ENCODE results near the gene RFTN1. TPM values are rescaled to one million over a fixed set of nuclear protein-coding genes. Genes with fewer than 3 reads are reported as not detected.

Gene RFTN1
- polyA plus RNA-seq, 3 donors = 17.4 to 28.0 (median 27.2) TPM

DNA sequence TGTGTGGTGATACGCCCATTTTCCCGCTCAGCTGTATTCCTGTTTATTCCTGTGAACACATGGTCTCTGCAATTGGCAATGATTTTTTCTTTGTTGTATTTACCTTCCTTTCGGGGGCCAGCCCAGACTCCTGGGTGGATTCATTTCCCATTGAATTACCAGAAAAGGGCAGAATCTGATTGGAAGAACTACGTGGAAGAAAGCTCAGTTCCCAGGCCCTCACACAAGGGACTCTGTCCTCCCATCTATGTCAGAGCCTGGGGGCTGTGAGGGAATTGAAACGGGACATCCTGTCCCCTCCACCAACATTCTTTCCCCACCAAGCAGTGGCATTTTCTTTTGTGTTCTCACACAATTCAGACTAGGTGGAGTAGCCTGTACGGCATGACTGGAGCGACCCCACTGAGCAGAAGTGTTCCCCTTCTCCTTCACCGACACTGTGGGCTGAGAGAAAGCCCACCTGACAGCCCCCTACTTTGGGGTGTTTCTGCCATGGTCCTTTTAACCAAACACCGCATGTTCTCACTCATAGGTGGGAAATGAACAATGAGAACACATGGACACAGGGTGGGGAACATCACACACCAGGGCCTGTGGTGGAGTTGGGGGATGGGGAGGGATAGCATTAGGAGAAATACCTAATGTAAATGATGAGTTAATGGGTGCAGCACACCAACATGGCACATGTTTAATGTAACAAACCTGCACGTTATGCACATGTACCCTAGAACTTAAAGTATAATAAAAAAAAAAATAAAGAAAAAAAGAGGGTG is 32.1 kb upstream of the RFTN1 start:
- Mint-ChIP-seq H3K36me3 (no peaks in the 10 kb centered on the region), H3K9me3 (no peaks in the 10 kb centered on the region), H3K27ac (peak overlapping the region in 2 of 7 donors; percentile 45 to 54), H3K4me3 (no peak overlapping the region), H3K27me3 (ENCODE audit: low read depth in 3 of 3) (peaks cover 0 to 4% (median 3%) of the 10 kb centered on the region in 3 donors), H3K4me1 (no peaks in the 10 kb centered on the region)
- Histone ChIP-seq H3K27me3 (ENCODE audit: control insufficient read depth in 2 of 2, insufficient read depth in 2 of 2, low read length in 2 of 2) (no peaks in the 10 kb centered on the region), H3K79me2 (ENCODE audit: insufficient read depth, low read length) (no peaks in the 10 kb centered on the region), H3K36me3 (replicated peaks in 1 of 2; ENCODE audit: control insufficient read depth in 1 of 2, insufficient read depth in 2 of 2, low read length in 2 of 2) (no peaks in the 10 kb centered on the region), H3K27ac (ENCODE audit: low read depth in 1 of 2, low read length in 2 of 2) (no peak overlapping the region), H2AFZ (ENCODE audit: insufficient read depth, low read depth, low read length, poor library complexity, severe bottlenecking) (no peak overlapping the region), H3K9ac (ENCODE audit: insufficient read depth, low read length, poor library complexity, severe bottlenecking) (no peak overlapping the region), H3K4me2 (replicated peaks; ENCODE audit: extremely low read depth, low read length, poor library complexity, severe bottlenecking) (no peak overlapping the region), H3K4me1 (ENCODE audit: control insufficient read depth in 1 of 2, insufficient read depth in 2 of 2, low read length in 2 of 2) (no peaks in the 10 kb centered on the region), H3K4me3 (replicated peaks in 1 of 3; ENCODE audit: low read depth in 2 of 3, low read length in 3 of 3) (no peak overlapping the region), H4K20me1 (ENCODE audit: insufficient read depth, low read length) (no peaks in the 10 kb centered on the region), H3K9me3 (replicated peaks in 1 of 2; ENCODE audit: control insufficient read depth in 1 of 2, insufficient read depth in 1 of 2, low read length in 2 of 2) (no peaks in the 10 kb centered on the region)
- no peak for TF ChIP-seq CTCF (IDR thresholded peaks at IDR 0.05)
- DNase-seq = no peak
- intact Hi-C loops (cut with micrococcal nuclease) = no loop called here
- no CpG with 5 or more reads among the region's 10 CpGs for WGBS (ENCODE audit: insufficient coverage)

DNA sequence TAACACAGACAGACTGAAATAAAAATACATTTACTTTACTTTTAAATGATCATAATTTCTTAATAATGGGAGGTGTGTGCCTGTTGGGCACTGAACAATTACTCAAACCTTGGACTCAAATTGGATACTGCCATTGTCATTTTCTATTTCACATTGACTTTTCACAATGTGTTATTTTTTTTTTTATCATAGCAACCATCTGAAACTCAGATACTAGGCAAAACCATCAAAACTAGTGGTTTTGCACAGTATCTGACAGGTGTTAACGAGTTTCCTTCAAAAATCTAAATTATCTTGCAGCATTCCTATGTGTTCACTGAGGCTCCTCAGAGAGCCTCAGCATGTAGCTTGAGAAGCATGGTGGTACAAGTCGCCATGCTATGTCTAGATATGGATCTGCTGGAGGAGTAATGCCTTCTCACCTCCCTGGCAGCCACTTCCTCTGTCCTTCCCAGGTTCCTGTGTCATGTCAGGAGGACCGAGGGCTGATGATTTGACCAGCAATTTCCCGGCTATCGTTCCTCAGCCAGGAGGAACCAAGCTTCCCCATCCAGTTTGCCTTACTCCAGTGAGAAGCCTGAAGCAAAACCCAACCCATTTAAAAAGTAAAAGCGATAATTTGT is 29.9 kb upstream of the RFTN1 start:
- no peaks in the 10 kb centered on the region for H3K9me3 ChIP-seq (replicated peaks in 1 of 2; ENCODE audit: control insufficient read depth in 1 of 2, insufficient read depth in 1 of 2, low read length in 2 of 2)
- no peaks in the 10 kb centered on the region for H3K36me3 ChIP-seq (replicated peaks in 1 of 2; ENCODE audit: control insufficient read depth in 1 of 2, insufficient read depth in 2 of 2, low read length in 2 of 2)
- no peaks in the 10 kb centered on the region for H3K4me1 ChIP-seq (ENCODE audit: control insufficient read depth in 1 of 2, insufficient read depth in 2 of 2, low read length in 2 of 2)
- H3K27ac ChIP-seq (ENCODE audit: low read depth in 1 of 2, low read length in 2 of 2) = no peak overlapping the region
- H3K4me2 ChIP-seq (replicated peaks; ENCODE audit: extremely low read depth, low read length, poor library complexity, severe bottlenecking) = no peak overlapping the region
- TF ChIP-seq CTCF (IDR thresholded peaks at IDR 0.05) = no peak
- no peak overlapping the region for H3K4me3 ChIP-seq (replicated peaks in 1 of 3; ENCODE audit: low read depth in 2 of 3, low read length in 3 of 3)
- no peak overlapping the region for H2AFZ ChIP-seq (ENCODE audit: insufficient read depth, low read depth, low read length, poor library complexity, severe bottlenecking)
- peaks cover 2% of the 10 kb centered on the region for H3K4me1 Mint-ChIP-seq
- peaks cover 0 to under 1% (median 0%) of the 10 kb centered on the region in 7 donors for H3K9me3 Mint-ChIP-seq
- DNase-seq = no peak
- H3K9ac ChIP-seq (ENCODE audit: insufficient read depth, low read length, poor library complexity, severe bottlenecking) = no peak overlapping the region
- H3K4me3 Mint-ChIP-seq = no peak overlapping the region
- H3K27me3 ChIP-seq (ENCODE audit: control insufficient read depth in 2 of 2, insufficient read depth in 2 of 2, low read length in 2 of 2) = no peaks in the 10 kb centered on the region
- no peaks in the 10 kb centered on the region for H4K20me1 ChIP-seq (ENCODE audit: insufficient read depth, low read length)
- WGBS (ENCODE audit: insufficient coverage) = 38% methylated on average over 4 of the region's 6 CpGs
- intact Hi-C loops (cut with micrococcal nuclease) = no loop called here
- H3K27ac Mint-ChIP-seq = no peak overlapping the region
- H3K79me2 ChIP-seq (ENCODE audit: insufficient read depth, low read length) = no peaks in the 10 kb centered on the region
- H3K36me3 Mint-ChIP-seq = no peaks in the 10 kb centered on the region
- peaks cover 0 to 9% (median 4%) of the 10 kb centered on the region in 3 donors for H3K27me3 Mint-ChIP-seq (ENCODE audit: low read depth in 3 of 3)
